PFSK-1 (cell line): ENCODE results near the gene MEG3.

Source experiments
- FOXP2 ChIP-seq: optimal IDR thresholded peaks from 2 replicates; pipeline ENCODE3; 2011; ENCODE audit warnings: borderline replicate concordance, control low read depth, inconsistent platforms; ENCODE audit not compliant: insufficient read depth; ENCODE audit errors: extremely low read length, extremely low read depth
- POLR2AphosphoS5 ChIP-seq: IDR thresholded peaks from 2 replicates; pipeline ENCODE4 v1.6.1; 2012; ENCODE audit warnings: low read depth, mild to moderate bottlenecking, control low read depth, low read length, moderate library complexity
- REST ChIP-seq, 2 experiments: IDR thresholded peaks; 2 replicates each; pipeline versions ENCODE4 v1.6.1 to v1.8.0; 2011 to 2012; ENCODE audit warnings: low read depth in 2 of 2, low read length in 2 of 2, control low read depth in 1 of 2, inconsistent platforms in 1 of 2, mild to moderate bottlenecking in 1 of 2, moderate library complexity in 1 of 2; ENCODE audit not compliant: insufficient read depth in 1 of 2
- SIN3A ChIP-seq: IDR thresholded peaks from 2 replicates; pipeline ENCODE4 v1.6.1; 2012; ENCODE audit warnings: mild to moderate bottlenecking, low read length, moderate library complexity, borderline replicate concordance; ENCODE audit not compliant: insufficient read depth
- TAF1 ChIP-seq: IDR thresholded peaks from 2 replicates; pipeline ENCODE4 v1.6.1; 2012; ENCODE audit warnings: low read length, control low read depth, borderline replicate concordance; ENCODE audit not compliant: insufficient read depth

MEG3 gene

GRCh38 chr14:100806386-100806785 is 19.5 kb upstream of the MEG3 start:
- no peak for TF ChIP-seq POLR2AphosphoS5
- TF ChIP-seq REST (IDR thresholded peaks at IDR 0.05; ENCODE audit: insufficient read depth in 1 of 2, low read depth in 2 of 2, low read length in 2 of 2): no peak
- TF ChIP-seq TAF1: no peak
- no peak for TF ChIP-seq SIN3A

GRCh38 chr14:100807496-100807895 is 18.4 kb upstream of the MEG3 start:
- no peak for TF ChIP-seq TAF1

- no peak for TF ChIP-seq TAF1
- no peak for TF ChIP-seq POLR2AphosphoS5
- TF ChIP-seq FOXP2: no peak
- no peak for TF ChIP-seq SIN3A
- TF ChIP-seq REST (IDR thresholded peaks at IDR 0.05; ENCODE audit: insufficient read depth in 1 of 2, low read depth in 2 of 2, low read length in 2 of 2): no peak
These were observed 17.8 kb upstream of the MEG3 start for GRCh38 chr14:100807979-100808734.

GRCh38 chr14:100810435-100810834 is 15.5 kb upstream of the MEG3 start:
- TF ChIP-seq REST (IDR thresholded peaks at IDR 0.05; ENCODE audit: insufficient read depth in 1 of 2, low read depth in 2 of 2, low read length in 2 of 2) (no peak), SIN3A (no peak), POLR2AphosphoS5 (no peak), TAF1 (no peak), FOXP2 (no peak)

- no peak for TF ChIP-seq REST (IDR thresholded peaks at IDR 0.05; ENCODE audit: insufficient read depth in 1 of 2, low read depth in 2 of 2, low read length in 2 of 2)
- TF ChIP-seq TAF1: no peak
- TF ChIP-seq FOXP2: no peak
- no peak for TF ChIP-seq SIN3A
- no peak for TF ChIP-seq POLR2AphosphoS5
These were observed 15.0 kb upstream of the MEG3 start for GRCh38 chr14:100810861-100811461.
